Activated naive CD4-positive, alpha-beta T cell treated with anti-CD3 and anti-CD28 coated beads, Interleukin-2, amount 50 U/mL, for 24 hours (primary cell): ENCODE measurements around the gene DDX27.

ENCODE experiments used
- H3K27ac Mint-ChIP-seq: one replicate; pipeline ENCODE4 v1.8.0; 2021; ENCODE audit warnings: mild to moderate bottlenecking, mixed read lengths
- H3K27me3 Mint-ChIP-seq: one replicate; pipeline ENCODE4 v1.8.0; 2021; ENCODE audit warnings: mixed read lengths
- H3K36me3 Mint-ChIP-seq: one replicate; pipeline ENCODE4 v1.8.0; 2021; ENCODE audit warnings: mixed read lengths
- H3K4me1 Mint-ChIP-seq: one replicate; pipeline ENCODE4 v1.8.0; 2021; ENCODE audit warnings: mixed read lengths
- H3K4me3 Mint-ChIP-seq: one replicate; pipeline ENCODE4 v1.8.0; 2021; ENCODE audit warnings: mild to moderate bottlenecking, mixed read lengths
- H3K9me3 Mint-ChIP-seq: one replicate; pipeline ENCODE4 v1.8.0; 2021; ENCODE audit warnings: mixed read lengths

Gene DDX27

GRCh38 chr20:49276961-49277785 lies 58.0 kb downstream of the DDX27 start:
- Mint-ChIP-seq H3K9me3 (peaks cover 17% of the 10 kb centered on the region), H3K36me3 (peaks cover 59% of the 10 kb centered on the region), H3K27me3 (no peaks in the 10 kb centered on the region), H3K4me1 (peaks cover 47% of the 10 kb centered on the region), H3K27ac (peak overlapping the region; percentile 98), H3K4me3 (peak overlapping the region; percentile 93)

- Mint-ChIP-seq H3K27ac (peak overlapping the region; percentile 98), H3K9me3 (peaks cover 17% of the 10 kb centered on the region), H3K36me3 (peaks cover 61% of the 10 kb centered on the region), H3K4me3 (peak overlapping the region; percentile 93), H3K27me3 (no peaks in the 10 kb centered on the region), H3K4me1 (peaks cover 47% of the 10 kb centered on the region)
These were observed 58.5 kb downstream of the DDX27 start for GRCh38 chr20:49277786-49278035.

DNA sequence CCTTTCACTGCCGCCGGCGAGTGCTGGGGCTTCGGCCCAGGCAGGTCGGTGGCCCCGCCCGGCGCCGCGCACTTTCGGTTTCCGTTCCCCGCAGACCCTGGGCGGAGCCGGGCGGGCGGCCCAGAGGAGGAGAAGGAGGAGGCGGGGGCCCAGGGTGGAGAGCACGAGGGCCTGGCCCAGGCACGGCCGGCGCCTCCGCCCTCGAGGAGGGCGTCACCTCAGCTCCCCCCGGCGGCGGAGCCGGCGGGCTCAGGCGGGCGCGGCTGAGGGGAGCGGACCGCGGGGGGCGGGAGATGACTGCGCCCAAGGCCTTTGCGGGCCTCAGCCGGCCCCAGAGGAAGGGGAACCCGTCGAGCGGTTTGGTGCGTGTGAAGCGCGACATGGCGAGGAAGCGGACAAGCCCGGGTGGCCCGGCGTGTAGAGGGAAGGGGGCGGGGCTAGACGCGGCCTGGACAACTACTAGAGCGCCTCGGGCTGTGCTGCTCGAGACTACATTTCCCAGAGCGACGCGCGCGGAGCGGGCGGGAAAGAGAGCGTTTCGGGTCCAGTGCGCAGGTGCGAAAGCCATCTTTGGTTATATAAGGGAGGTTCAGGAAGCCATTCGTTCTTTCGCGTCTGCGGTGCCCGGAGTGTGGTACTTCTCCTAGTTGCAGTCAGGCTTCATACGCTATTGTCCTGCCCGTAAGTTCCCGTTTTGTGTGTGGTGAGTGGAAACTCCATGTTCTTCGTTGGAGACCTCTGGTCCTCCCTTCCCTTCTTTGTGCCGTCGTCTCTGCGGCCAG lies 59.0 kb downstream of the DDX27 start, which contains the start of gene ZNFX1:
Gene ZNFX1, minus strand, starts transcription at position 22 of the 782 bp plus-strand sequence. CDS start 2,218 bp downstream, outside the sequence.
- Mint-ChIP-seq H3K36me3 (peaks cover 65% of the 10 kb centered on the region), H3K27me3 (no peaks in the 10 kb centered on the region), H3K4me3 (peak within 1 kb of the TSS; percentile 93), H3K4me1 (peaks cover 50% of the 10 kb centered on the region), H3K27ac (peak within 1 kb of the TSS; percentile 98), H3K9me3 (peaks cover 18% of the 10 kb centered on the region)

DNA sequence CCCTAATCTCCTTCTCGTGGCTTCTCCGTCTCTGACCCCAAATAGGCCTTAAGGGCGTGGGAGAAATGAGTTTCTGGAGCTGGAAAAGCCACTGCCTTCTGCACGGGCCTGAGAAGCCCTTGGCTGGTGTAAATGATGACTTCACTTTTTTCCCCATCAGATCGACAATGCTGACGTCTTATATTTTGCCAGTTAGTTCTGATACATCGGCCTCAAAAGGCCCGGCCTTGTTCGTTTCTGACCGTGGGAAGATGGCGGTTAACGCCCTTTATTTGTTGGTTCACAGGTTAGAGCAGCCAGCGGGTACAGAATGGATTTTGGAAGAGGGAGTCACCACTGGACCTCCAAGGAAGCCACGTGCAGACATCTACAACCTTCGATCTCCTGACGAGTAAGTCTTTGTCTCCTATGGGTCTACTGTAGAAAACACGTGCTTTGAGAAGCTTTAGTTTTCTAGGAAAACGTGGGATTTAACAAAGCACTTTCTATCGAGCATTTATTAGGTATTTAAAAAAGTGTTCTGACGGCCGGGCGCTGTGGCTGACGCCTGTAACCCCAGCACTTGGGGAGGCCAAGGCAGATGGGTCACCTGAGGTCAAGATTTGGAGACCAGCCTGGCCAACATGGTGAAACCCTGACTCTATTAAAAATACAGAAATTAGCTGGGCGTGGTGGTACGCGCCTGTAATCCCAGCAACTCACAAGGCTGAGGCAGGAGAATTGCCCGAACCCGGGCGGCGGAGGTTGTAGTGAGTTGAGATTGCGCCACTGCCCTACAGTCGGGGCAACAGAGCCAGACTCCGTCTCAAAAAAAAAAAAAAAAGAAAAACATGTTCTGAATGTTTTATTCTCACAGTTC lies 59.8 kb downstream of the DDX27 start:
- peak overlapping the region; percentile 95 for H3K27ac Mint-ChIP-seq
- peaks cover 72% of the 10 kb centered on the region for H3K36me3 Mint-ChIP-seq
- H3K27me3 Mint-ChIP-seq = no peaks in the 10 kb centered on the region
- H3K4me3 Mint-ChIP-seq = peak overlapping the region; percentile 93
- peaks cover 59% of the 10 kb centered on the region for H3K4me1 Mint-ChIP-seq
- peaks cover 26% of the 10 kb centered on the region for H3K9me3 Mint-ChIP-seq

- Mint-ChIP-seq H3K27me3 (no peaks in the 10 kb centered on the region), H3K4me1 (peaks cover 65% of the 10 kb centered on the region), H3K9me3 (peaks cover 30% of the 10 kb centered on the region), H3K27ac (peak overlapping the region; percentile 95), H3K36me3 (peaks cover 80% of the 10 kb centered on the region), H3K4me3 (peak overlapping the region; percentile 93)
These were observed 60.7 kb downstream of the DDX27 start for GRCh38 chr20:49279677-49280462.

GRCh38 chr20:49280463-49281058 lies 61.3 kb downstream of the DDX27 start:
- H3K27ac Mint-ChIP-seq = peak overlapping the region; percentile 95
- peaks cover 66% of the 10 kb centered on the region for H3K4me1 Mint-ChIP-seq
- H3K4me3 Mint-ChIP-seq = peak overlapping the region; percentile 93
- H3K36me3 Mint-ChIP-seq = peaks cover 80% of the 10 kb centered on the region
- no peaks in the 10 kb centered on the region for H3K27me3 Mint-ChIP-seq
- H3K9me3 Mint-ChIP-seq = peaks cover 34% of the 10 kb centered on the region

- Mint-ChIP-seq H3K36me3 (peaks cover 85% of the 10 kb centered on the region), H3K9me3 (peaks cover 36% of the 10 kb centered on the region), H3K4me1 (peaks cover 64% of the 10 kb centered on the region), H3K27me3 (no peaks in the 10 kb centered on the region), H3K4me3 (peak overlapping the region; percentile 93), H3K27ac (peak overlapping the region; percentile 95)
These were observed 62.1 kb downstream of the DDX27 start for GRCh38 chr20:49281059-49281912.

GRCh38 chr20:49281913-49282467 lies 62.8 kb downstream of the DDX27 start:
- Mint-ChIP-seq H3K27me3 (no peaks in the 10 kb centered on the region), H3K9me3 (peaks cover 37% of the 10 kb centered on the region), H3K36me3 (peaks cover 86% of the 10 kb centered on the region), H3K27ac (peak overlapping the region; percentile 95), H3K4me3 (peak overlapping the region; percentile 93), H3K4me1 (peaks cover 68% of the 10 kb centered on the region)

GRCh38 chr20:49282584-49283171 lies 63.5 kb downstream of the DDX27 start:
- no peaks in the 10 kb centered on the region for H3K27me3 Mint-ChIP-seq
- peaks cover 91% of the 10 kb centered on the region for H3K36me3 Mint-ChIP-seq
- peaks cover 40% of the 10 kb centered on the region for H3K9me3 Mint-ChIP-seq
- peak overlapping the region; percentile 95 for H3K27ac Mint-ChIP-seq
- peaks cover 74% of the 10 kb centered on the region for H3K4me1 Mint-ChIP-seq
- peak overlapping the region; percentile 93 for H3K4me3 Mint-ChIP-seq

- Mint-ChIP-seq H3K4me3 (peak overlapping the region; percentile 93), H3K27me3 (no peaks in the 10 kb centered on the region)
These were observed 64.0 kb downstream of the DDX27 start for GRCh38 chr20:49283176-49283702.

GRCh38 chr20:49283703-49284625 lies 64.7 kb downstream of the DDX27 start:
- peak overlapping the region; percentile 95 for H3K27ac Mint-ChIP-seq
- no peaks in the 10 kb centered on the region for H3K27me3 Mint-ChIP-seq
- peak overlapping the region; percentile 93 for H3K4me3 Mint-ChIP-seq
- H3K4me1 Mint-ChIP-seq = peaks cover 83% of the 10 kb centered on the region
- H3K9me3 Mint-ChIP-seq = peaks cover 40% of the 10 kb centered on the region
- peaks cover 94% of the 10 kb centered on the region for H3K36me3 Mint-ChIP-seq

More at GRCh38 chr20:49283176-49283702, 64.0 kb downstream of the DDX27 start:
- Mint-ChIP-seq H3K4me1 (peaks cover 80% of the 10 kb centered on the region), H3K9me3 (peaks cover 40% of the 10 kb centered on the region), H3K36me3 (peaks cover 96% of the 10 kb centered on the region), H3K27ac (peak overlapping the region; percentile 95)

DNA sequence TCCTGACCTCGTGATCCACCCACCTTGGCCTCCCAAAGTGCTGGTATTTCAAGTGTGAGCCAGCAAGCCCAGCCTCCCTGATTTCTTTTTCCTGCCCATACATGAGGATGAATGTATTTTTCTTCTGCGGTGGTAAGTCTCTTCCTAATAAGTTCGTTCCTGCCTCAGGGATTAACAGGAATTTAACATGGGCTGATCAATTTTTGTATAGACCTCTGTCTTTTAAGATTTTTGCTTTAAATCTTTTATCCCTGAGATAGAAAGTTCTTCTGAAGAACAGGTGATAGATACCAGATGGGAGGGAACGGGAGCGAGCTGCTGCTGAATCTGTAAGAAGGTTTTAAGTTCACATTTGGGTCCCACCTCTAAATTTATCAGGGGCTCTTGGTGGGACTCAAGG lies 65.6 kb downstream of the DDX27 start:
- H3K27ac Mint-ChIP-seq = peak overlapping the region; percentile 83
- peak overlapping the region; percentile 93 for H3K4me3 Mint-ChIP-seq
- peaks cover 40% of the 10 kb centered on the region for H3K9me3 Mint-ChIP-seq

More for the DNA sequence above, 65.6 kb downstream of the DDX27 start:
- no peaks in the 10 kb centered on the region for H3K27me3 Mint-ChIP-seq
- peaks cover 81% of the 10 kb centered on the region for H3K4me1 Mint-ChIP-seq
- peaks cover 90% of the 10 kb centered on the region for H3K36me3 Mint-ChIP-seq
